ENCODE measurements around the gene STEAP4. TPM values are rescaled to one million over a fixed set of nuclear protein-coding genes. Genes with fewer than 3 reads are reported as not detected.

The STEAP4 gene
- total RNA-seq, 2 experiments from 2014 or later = not detected

DNA sequence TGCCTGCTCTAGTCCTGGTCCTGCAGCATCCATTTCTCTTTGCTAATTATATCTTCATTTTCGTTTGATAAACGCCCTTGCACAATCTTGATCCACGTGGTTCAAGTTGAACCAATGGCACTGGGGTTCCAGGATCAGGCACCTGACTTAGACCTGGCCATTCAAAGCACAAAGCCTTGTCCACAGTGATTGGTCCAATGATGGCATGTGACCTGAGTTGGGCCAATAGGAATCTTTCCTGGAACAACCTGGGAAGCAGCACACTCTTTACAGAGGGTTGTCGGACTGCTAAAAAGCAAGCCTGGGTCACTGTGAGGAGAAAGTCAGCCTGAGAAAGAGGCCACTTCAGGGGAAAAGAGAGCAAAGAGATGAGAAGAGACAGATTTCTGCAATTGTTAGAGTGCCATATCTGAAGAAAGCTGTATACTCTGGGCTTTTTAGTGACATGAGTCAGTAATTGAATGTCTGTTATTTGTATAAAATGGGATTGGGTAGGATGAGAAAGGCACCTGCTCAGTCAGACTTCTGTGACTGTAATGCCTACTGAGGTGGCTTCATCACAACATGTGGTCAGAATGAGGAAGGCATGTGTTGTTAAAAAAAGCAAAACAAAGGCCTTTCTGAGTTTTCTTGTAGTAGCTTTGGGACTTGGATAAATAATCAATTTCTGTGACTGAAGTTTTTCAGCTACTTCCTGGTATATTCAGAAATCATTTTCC is 4.4 kb upstream of the STEAP4 start:
- no peak for DNase-seq
- peaks cover 21% of the 10 kb centered on the region for H3K27me3 Mint-ChIP-seq
- ChIA-PET CTCF (interaction anchor here (0.7 kb wide), 1 partner anchor 33 kb away, joined by 6 read pairs; no protein-coding TSS in a partner anchor), POLR2A (no interaction called here)
- H3K27ac Mint-ChIP-seq = no peak overlapping the region
- H3K36me3 Mint-ChIP-seq (ENCODE audit: low read depth) = no peaks in the 10 kb centered on the region
- H3K9me3 Mint-ChIP-seq (ENCODE audit: low read depth) = no peaks in the 10 kb centered on the region
- H3K4me3 Mint-ChIP-seq = no peak overlapping the region
- ATAC-seq = no peak
- peaks cover 5% of the 10 kb centered on the region for H3K4me1 Mint-ChIP-seq
- intact Hi-C loops (cut with DNase I, micrococcal nuclease) = no loop called here

GRCh38 chr7:88309819-88310218 is 3.1 kb upstream of the STEAP4 start:
- ChIA-PET POLR2A (no interaction called here), CTCF (interaction anchor here (0.9 to 1.1 kb wide), 2 partner anchors 12 to 14 kb away, joined by 3 to 4 read pairs; no protein-coding TSS in a partner anchor)
- intact Hi-C loops (cut with DNase I, micrococcal nuclease) = no loop called here
- no peak for ATAC-seq
- Mint-ChIP-seq H3K4me1 (peaks cover 5% of the 10 kb centered on the region), H3K36me3 (ENCODE audit: low read depth) (no peaks in the 10 kb centered on the region), H3K27ac (no peak overlapping the region), H3K4me3 (no peak overlapping the region), H3K9me3 (ENCODE audit: low read depth) (no peaks in the 10 kb centered on the region), H3K27me3 (peaks cover 21% of the 10 kb centered on the region)
- no peak for DNase-seq

DNA sequence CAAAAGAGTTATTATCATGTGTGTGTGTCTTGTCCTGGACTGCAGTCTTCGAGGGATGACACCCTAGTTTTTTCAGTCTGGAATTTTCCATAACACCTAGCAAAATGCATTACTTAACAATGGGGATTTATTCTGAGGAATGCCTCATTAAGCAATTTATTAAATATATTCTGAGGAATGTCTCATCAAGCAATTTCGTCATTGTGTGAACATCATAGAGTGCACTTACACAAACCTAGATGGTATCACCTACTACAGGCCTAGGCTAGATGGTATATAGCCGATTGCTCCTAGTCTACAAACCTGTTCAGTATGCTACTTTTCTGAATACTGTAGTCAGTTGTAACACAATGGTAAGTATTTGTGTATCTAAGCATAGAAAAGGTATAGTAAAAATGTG is 1.1 kb upstream of the STEAP4 start:
- intact Hi-C loops (cut with DNase I, micrococcal nuclease) = no loop called here
- ChIA-PET CTCF (no interaction called here), POLR2A (no interaction called here)
- Mint-ChIP-seq H3K36me3 (ENCODE audit: low read depth) (no peaks in the 10 kb centered on the region), H3K27ac (no peak overlapping the region), H3K4me3 (no peak overlapping the region), H3K27me3 (peaks cover 18% of the 10 kb centered on the region), H3K4me1 (peaks cover 5% of the 10 kb centered on the region), H3K9me3 (ENCODE audit: low read depth) (no peaks in the 10 kb centered on the region)
- DNase-seq (no peak), ATAC-seq (no peak)

GRCh38 chr7:88307412-88307811 is 718 bp upstream of the STEAP4 start:
- Mint-ChIP-seq H3K27me3 (peaks cover 18% of the 10 kb centered on the region), H3K36me3 (ENCODE audit: low read depth) (no peaks in the 10 kb centered on the region), H3K27ac (no peak overlapping the region), H3K4me3 (no peak overlapping the region), H3K9me3 (ENCODE audit: low read depth) (no peaks in the 10 kb centered on the region), H3K4me1 (peaks cover 5% of the 10 kb centered on the region)
- ChIA-PET POLR2A (no interaction called here), CTCF (no interaction called here)
- ATAC-seq (no peak), DNase-seq (no peak)
- intact Hi-C loops (cut with DNase I, micrococcal nuclease) = no loop called here

- no peak overlapping the region for H3K4me3 Mint-ChIP-seq
- POLR2A ChIA-PET = no interaction called here
These were observed 1.6 kb downstream of the STEAP4 start for GRCh38 chr7:88305044-88305443.

DNA sequence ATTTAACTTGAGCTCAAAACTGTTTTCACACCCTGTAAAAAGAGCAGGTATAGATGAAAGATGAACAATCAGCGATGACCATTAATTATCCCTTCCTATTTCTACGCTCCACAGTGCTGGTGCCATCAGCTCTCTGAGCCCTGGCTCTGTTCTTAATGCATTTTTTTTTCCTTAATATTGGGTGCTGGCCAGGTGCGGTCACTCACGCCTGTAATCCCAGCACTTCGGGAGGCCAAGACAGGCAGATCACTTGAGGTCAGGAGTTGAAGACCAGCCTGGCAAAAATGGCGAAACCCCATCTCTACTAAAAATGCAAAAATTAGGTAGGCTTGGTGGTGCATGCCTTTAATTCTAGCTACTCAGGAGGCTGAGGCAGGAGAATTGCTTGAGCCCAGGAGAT is 4.2 kb downstream of the STEAP4 start:
- Mint-ChIP-seq H3K27ac (no peak overlapping the region), H3K27me3 (peaks cover 22% of the 10 kb centered on the region), H3K4me3 (no peak overlapping the region), H3K4me1 (peaks cover 5% of the 10 kb centered on the region), H3K9me3 (ENCODE audit: low read depth) (no peaks in the 10 kb centered on the region), H3K36me3 (ENCODE audit: low read depth) (no peaks in the 10 kb centered on the region)
- intact Hi-C loops (cut with DNase I, micrococcal nuclease) = no loop called here
- DNase-seq = no peak
- CTCF ChIA-PET = interaction anchor here (0.6 kb wide), 1 partner anchor 66 kb away, joined by 3 read pairs; no protein-coding TSS in a partner anchor
- no peak for ATAC-seq
- POLR2A ChIA-PET = no interaction called here

More at GRCh38 chr7:88305044-88305443, 1.6 kb downstream of the STEAP4 start:
- no peak for ATAC-seq
- Mint-ChIP-seq H3K36me3 (ENCODE audit: low read depth) (no peaks in the 10 kb centered on the region), H3K9me3 (ENCODE audit: low read depth) (no peaks in the 10 kb centered on the region), H3K4me1 (peaks cover 5% of the 10 kb centered on the region), H3K27ac (no peak overlapping the region), H3K27me3 (peaks cover 20% of the 10 kb centered on the region)
- intact Hi-C loops (cut with DNase I, micrococcal nuclease) = no loop called here
- no peak for DNase-seq
- CTCF ChIA-PET = no interaction called here

DNA sequence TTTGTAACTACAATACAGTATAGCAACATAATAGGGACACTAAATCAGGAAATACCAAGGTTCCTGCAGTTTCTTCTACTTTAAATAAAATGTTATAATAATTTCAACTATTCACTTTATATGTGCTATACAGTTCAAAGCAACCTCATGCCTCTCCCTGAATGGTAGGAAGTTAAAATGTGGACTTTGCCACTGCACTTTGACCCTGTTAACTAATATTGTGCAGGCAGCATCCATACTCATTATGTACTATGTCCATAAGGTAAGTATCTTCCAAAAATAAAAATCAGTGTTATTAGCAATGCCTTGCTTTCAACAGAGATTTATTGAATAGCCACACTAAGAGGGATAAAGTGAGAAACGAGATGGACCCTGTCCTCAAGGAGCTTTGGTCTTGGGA is 4.8 kb downstream of the STEAP4 start:
- Mint-ChIP-seq H3K4me1 (peaks cover 5% of the 10 kb centered on the region), H3K27ac (no peak overlapping the region), H3K27me3 (peaks cover 20% of the 10 kb centered on the region), H3K36me3 (ENCODE audit: low read depth) (no peaks in the 10 kb centered on the region), H3K9me3 (ENCODE audit: low read depth) (no peaks in the 10 kb centered on the region), H3K4me3 (no peak overlapping the region)
- DNase-seq (no peak), ATAC-seq (no peak)
- POLR2A ChIA-PET = no interaction called here
- CTCF ChIA-PET = no interaction called here
- intact Hi-C loops (cut with DNase I, micrococcal nuclease) = no loop called here

DNA sequence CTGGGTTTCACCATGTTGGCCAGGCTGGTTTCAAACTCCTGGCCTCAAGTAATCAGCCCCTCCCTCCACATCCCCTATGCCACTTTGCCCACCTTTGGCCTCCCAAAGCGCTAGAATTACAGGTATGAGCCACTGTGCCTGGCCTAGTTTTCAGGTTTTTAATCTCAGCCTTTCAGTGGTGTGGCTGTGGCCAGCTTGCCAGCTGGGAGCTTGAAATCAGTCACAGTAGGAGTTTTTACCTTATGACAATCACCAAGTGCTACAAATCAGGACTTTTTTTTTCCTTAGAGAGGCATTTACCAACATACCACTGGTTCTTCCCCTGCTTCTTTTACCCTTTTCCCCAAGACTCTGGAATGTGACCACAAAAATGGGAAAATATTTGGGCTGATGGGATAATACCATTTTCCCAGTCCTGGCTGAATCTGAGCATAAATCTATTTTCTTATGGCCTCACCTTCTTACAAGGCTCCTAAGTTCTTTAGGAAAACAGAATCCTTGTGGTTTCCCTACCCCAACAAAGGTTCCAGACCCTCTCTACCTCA is 6.2 kb downstream of the STEAP4 start:
- Mint-ChIP-seq H3K9me3 (ENCODE audit: low read depth) (no peaks in the 10 kb centered on the region), H3K4me1 (no peaks in the 10 kb centered on the region), H3K27me3 (peaks cover 12% of the 10 kb centered on the region), H3K27ac (no peak overlapping the region), H3K4me3 (no peak overlapping the region), H3K36me3 (ENCODE audit: low read depth) (no peaks in the 10 kb centered on the region)
- DNase-seq = no peak
- ChIA-PET POLR2A (interaction anchor here (0.6 kb wide), 1 partner anchor 108 kb away, joined by 4 read pairs; no protein-coding TSS in a partner anchor), CTCF (no interaction called here)
- intact Hi-C loops (cut with DNase I, micrococcal nuclease) = no loop called here
- no peak for ATAC-seq

- Mint-ChIP-seq H3K36me3 (ENCODE audit: low read depth) (no peaks in the 10 kb centered on the region), H3K4me1 (no peaks in the 10 kb centered on the region), H3K9me3 (ENCODE audit: low read depth) (no peaks in the 10 kb centered on the region), H3K4me3 (no peak overlapping the region), H3K27ac (no peak overlapping the region), H3K27me3 (peaks cover 12% of the 10 kb centered on the region)
- no peak for DNase-seq
- CTCF ChIA-PET = no interaction called here
- intact Hi-C loops (cut with DNase I, micrococcal nuclease) = no loop called here
- POLR2A ChIA-PET = no interaction called here
- no peak for ATAC-seq
These were observed 7.6 kb downstream of the STEAP4 start for GRCh38 chr7:88299126-88299525.

GRCh38 chr7:88293866-88294265 is 12.8 kb downstream of the STEAP4 start:
- no peaks in the 10 kb centered on the region for H3K4me1 Mint-ChIP-seq
- ATAC-seq = no peak
- CTCF ChIA-PET = no interaction called here
- no peaks in the 10 kb centered on the region for H3K36me3 Mint-ChIP-seq (ENCODE audit: low read depth)
- POLR2A ChIA-PET = no interaction called here
- H3K9me3 Mint-ChIP-seq (ENCODE audit: low read depth) = no peaks in the 10 kb centered on the region
- no peak for DNase-seq
- no peak overlapping the region for H3K27ac Mint-ChIP-seq
- peaks cover 5% of the 10 kb centered on the region for H3K27me3 Mint-ChIP-seq
- intact Hi-C loops (cut with DNase I, micrococcal nuclease) = no loop called here
- no peak overlapping the region for H3K4me3 Mint-ChIP-seq

DNA sequence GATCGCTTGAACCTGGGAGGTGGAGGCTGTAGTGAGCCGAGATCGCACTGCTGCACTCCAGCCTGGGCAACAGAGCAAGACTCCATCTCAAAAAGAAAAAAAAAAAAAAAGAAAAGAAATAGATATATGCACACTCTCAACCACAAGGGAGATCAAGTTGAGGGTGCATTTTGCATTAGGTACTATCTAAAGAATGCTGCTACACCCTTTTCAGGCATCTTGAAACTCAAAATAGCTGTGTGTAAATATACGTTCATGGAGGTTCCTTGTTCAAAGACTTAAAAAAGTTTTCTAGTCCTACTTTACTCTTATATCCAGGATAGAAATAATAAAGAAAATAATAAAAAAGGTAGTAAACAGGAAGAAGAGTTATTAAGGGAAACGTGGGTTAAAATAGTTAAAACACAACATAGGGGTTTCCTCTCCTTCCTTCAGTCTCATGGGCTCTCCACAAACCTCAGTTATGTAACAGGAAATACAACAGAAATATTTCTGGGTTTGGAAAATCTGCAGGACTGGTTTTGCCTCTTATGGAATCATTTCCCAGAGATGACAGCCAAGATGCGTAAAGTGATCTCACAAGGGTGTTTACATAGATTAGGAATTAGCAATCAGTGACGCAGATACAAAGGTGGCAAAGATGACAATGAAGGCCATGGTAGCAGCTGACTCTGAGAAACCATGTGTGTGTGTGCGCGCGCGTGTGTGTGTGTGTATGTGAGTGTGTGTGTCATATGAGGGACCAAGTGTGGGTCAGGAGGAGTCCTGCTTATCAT is 15.1 kb downstream of the STEAP4 start:
- ChIA-PET CTCF (no interaction called here), POLR2A (no interaction called here)
- Mint-ChIP-seq H3K27ac (no peak overlapping the region), H3K4me3 (no peak overlapping the region), H3K9me3 (ENCODE audit: low read depth) (no peaks in the 10 kb centered on the region), H3K27me3 (peaks cover 7% of the 10 kb centered on the region), H3K36me3 (ENCODE audit: low read depth) (no peaks in the 10 kb centered on the region), H3K4me1 (no peaks in the 10 kb centered on the region)
- DNase-seq (no peak), ATAC-seq (no peak)
- intact Hi-C loops (cut with DNase I, micrococcal nuclease) = no loop called here

GRCh38 chr7:88290491-88290890 is 16.2 kb downstream of the STEAP4 start:
- CTCF ChIA-PET = no interaction called here
- Mint-ChIP-seq H3K4me1 (no peaks in the 10 kb centered on the region), H3K36me3 (ENCODE audit: low read depth) (no peaks in the 10 kb centered on the region), H3K9me3 (ENCODE audit: low read depth) (no peaks in the 10 kb centered on the region), H3K4me3 (no peak overlapping the region), H3K27me3 (peaks cover 7% of the 10 kb centered on the region), H3K27ac (no peak overlapping the region)
- intact Hi-C loops (cut with DNase I, micrococcal nuclease) = no loop called here
- POLR2A ChIA-PET = no interaction called here
- ATAC-seq (no peak), DNase-seq (no peak)
